SH-SY5Y (cell line): Measurements from ENCODE around the gene CRAMP1.

Experiments
- GATA2 ChIP-seq: IDR thresholded peaks from 2 replicates; pipeline ENCODE4 v1.6.1; 2011; ENCODE audit warnings: mild to moderate bottlenecking, low read depth, low read length
- GATA3 ChIP-seq: IDR thresholded peaks from 2 replicates; pipeline ENCODE4 v1.6.1; 2011; ENCODE audit warnings: low read depth, mild to moderate bottlenecking, low read length, moderate library complexity

- TF ChIP-seq GATA3 = no peak
- TF ChIP-seq GATA2 = no peak
Observed at GRCh38 chr16:1634541-1634940, 22.4 kb downstream of the CRAMP1 start.
